Right lobe of liver (tissue), 6 donors: ENCODE data around the gene PRR5L. TPM values are rescaled to one million over a fixed set of nuclear protein-coding genes. Genes with fewer than 3 reads are reported as not detected.

Experiments
- ATAC-seq, 4 donors: fragments of 200-7000 bp; cut with Tn5 transposase; one replicate each; pipeline ENCODE4 v1.9.1; 2020; ENCODE audit warnings: mild to moderate bottlenecking in 4 of 4, moderate library complexity in 4 of 4
- DNase-seq, 3 donors: peaks; one replicate each; pipeline ENCODE4 v3.0.0-alpha.2; 2020
- H3K27ac ChIP-seq, 3 donors: fragments of 200-600 bp; one replicate each; pipeline ENCODE4 v1.8.0; 2022
- H3K27me3 ChIP-seq, 2 donors: fragments of 200-600 bp; one replicate each; pipeline ENCODE4 v1.8.0; 2022
- H3K36me3 ChIP-seq, 4 donors: fragments of 200-600 bp; sonication (generic) in 1 of 4; one replicate each; pipeline versions ENCODE4 v1.5.1 to v1.8.0; 2017 to 2022; ENCODE audit warnings: control low read depth in 1 of 4
- H3K4me1 ChIP-seq, 4 donors: fragments of 200-600 bp; sonication (generic) in 1 of 4; one replicate each; pipeline versions ENCODE4 v1.5.1 to v1.8.0; 2017 to 2022; ENCODE audit warnings: control low read depth in 1 of 4
- H3K4me3 ChIP-seq, 3 donors: fragments of 200-600 bp; one replicate each; pipeline ENCODE4 v1.8.0; 2022
- H3K9me3 ChIP-seq, 4 donors: fragments of 200-600 bp; sonication (generic) in 1 of 4; one replicate each; pipeline versions ENCODE4 v1.5.1 to v1.8.0; 2017 to 2022; ENCODE audit warnings: control low read depth in 1 of 4
- POLR2A ChIP-seq: fragments of 450-650 bp; IDR thresholded peaks from one replicate; pipeline ENCODE4 v1.6.1; 2017; ENCODE audit warnings: antibody characterized with exemption, mild to moderate bottlenecking
- WGBS: methylation state at CpG from one replicate; pipeline ENCODE4 v1.1.6; 2018; ENCODE audit warnings: low coverage, low lambda C conversion rate; ENCODE audit not compliant: insufficient coverage; ENCODE audit errors: missing lambda C conversion rate; 5-methylcytosine and 5-hydroxymethylcytosine counted together
- intact Hi-C, 2 donors: fragments of 100-400 bp; cut with DNase I; formaldehyde crosslinking; loops; one replicate each; pipeline versions ENCODE4 v1.11.2 to v1.14.1; 2022
- total RNA-seq, 6 experiments: library from RNA; depleted of rRNA in 2 of 6; stranded (reverse); fragments of >200 nt in 2 of 6; fragmentation: NEBNext Ultra II Directional in 3 of 6; extraction: Animal tissue kit (Norgen Biotek cat#: 25700) in 3 of 6; gene quantifications; one replicate each; pipeline versions ENCODE4 v1.1.0 to v1.2.4, GENCODE V29; 2016 to 2023
- TF ChIP-seq, protein P1 (sequence below), 4 donors: fragments of 200-600 bp in 3 of 4; fragments of 450-650 bp in 1 of 4; IDR thresholded peaks; one replicate each; pipeline versions ENCODE4 v1.5.1 to v1.8.0; 2016 to 2022; ENCODE audit warnings: antibody characterized with exemption in 4 of 4, mild to moderate bottlenecking in 2 of 4
- donor health status: DM: no; HTN: yes; CAD: no.
- donor health status: DM: no; HTN: no; CAD: no.
- donor health status: DM: no; HTN: no; CAD: no.
- donor health status: DM: no; HTN: yes; CAD: no.
- donor health status: DM: no; HTN: yes; CAD: no.

Gene PRR5L
- total RNA-seq, 6 experiments from 2014 or later = 2.2 to 4.5 (median 2.3) TPM

DNA sequence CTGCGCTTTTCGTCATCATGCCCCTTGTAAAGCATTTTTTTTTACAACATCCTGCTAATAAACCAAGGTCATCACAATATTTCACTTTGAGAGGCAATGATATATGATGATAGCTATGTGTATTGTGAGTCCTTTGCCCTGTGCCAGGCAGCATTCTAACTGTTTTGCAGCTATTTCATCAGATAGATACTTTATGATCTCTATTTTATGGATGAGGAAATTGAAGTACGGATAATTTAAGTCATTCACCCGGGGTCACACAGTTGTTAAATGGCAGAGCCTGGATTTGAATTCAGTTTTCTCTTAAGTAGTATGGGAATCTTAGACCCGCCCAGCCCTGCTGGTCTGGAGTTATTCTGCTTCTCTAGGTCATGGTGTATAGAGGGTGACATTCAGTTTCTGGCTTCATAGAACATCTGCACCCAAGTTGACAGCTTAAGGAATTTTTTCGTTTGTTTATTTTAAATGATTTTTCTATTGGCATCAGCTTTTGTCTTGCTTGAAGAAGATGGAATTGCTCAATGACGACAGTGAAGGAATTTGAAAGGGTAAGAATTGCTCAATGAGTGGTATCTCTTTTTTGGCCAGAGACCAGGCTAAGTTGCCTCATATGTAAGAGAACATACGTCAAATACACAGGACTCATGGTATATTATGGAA is 926 bp downstream of the PRR5L start:
- Histone ChIP-seq H3K9me3 (no peaks in the 10 kb centered on the region), H3K27me3 (no peaks in the 10 kb centered on the region), H3K27ac (no peak overlapping the region), H3K4me3 (no peak overlapping the region), H3K36me3 (no peaks in the 10 kb centered on the region), H3K4me1 (no peaks in the 10 kb centered on the region)
- TF ChIP-seq, protein P1, sequence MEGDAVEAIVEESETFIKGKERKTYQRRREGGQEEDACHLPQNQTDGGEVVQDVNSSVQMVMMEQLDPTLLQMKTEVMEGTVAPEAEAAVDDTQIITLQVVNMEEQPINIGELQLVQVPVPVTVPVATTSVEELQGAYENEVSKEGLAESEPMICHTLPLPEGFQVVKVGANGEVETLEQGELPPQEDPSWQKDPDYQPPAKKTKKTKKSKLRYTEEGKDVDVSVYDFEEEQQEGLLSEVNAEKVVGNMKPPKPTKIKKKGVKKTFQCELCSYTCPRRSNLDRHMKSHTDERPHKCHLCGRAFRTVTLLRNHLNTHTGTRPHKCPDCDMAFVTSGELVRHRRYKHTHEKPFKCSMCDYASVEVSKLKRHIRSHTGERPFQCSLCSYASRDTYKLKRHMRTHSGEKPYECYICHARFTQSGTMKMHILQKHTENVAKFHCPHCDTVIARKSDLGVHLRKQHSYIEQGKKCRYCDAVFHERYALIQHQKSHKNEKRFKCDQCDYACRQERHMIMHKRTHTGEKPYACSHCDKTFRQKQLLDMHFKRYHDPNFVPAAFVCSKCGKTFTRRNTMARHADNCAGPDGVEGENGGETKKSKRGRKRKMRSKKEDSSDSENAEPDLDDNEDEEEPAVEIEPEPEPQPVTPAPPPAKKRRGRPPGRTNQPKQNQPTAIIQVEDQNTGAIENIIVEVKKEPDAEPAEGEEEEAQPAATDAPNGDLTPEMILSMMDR (IDR thresholded peaks at IDR 0.05) = no peak
- no peak for TF ChIP-seq POLR2A
- intact Hi-C loops = no loop called here
- ATAC-seq (no peak), DNase-seq (no peak)
- WGBS = 58% methylated on average over 8 of the region's 8 CpGs

DNA sequence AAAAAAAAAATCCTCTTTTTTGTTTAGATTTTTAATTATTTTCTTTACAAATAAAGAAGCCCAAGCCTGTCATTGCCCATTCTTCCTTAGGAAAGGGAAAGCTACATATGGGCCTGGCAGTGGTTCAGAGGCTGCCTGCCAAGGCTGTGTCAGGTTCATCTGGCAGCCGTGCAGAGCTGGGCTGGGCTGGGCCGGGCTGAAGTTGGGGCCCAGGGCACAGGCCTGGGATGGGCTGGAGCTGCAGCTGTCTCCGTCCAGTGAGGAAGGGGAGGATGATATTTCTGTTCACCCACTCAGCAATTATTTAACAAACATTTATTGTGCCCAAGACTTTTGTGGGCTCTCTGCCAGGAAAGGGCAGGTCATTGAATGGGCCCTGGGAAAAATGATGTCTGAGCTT is 4.6 kb downstream of the PRR5L start:
- ATAC-seq = peak; percentile 83 to 94 (median 90)
- Histone ChIP-seq H3K27ac (no peak overlapping the region), H3K27me3 (no peaks in the 10 kb centered on the region), H3K9me3 (no peaks in the 10 kb centered on the region), H3K36me3 (no peaks in the 10 kb centered on the region), H3K4me3 (no peak overlapping the region), H3K4me1 (no peaks in the 10 kb centered on the region)
- TF ChIP-seq, protein P1 (IDR thresholded peaks at IDR 0.05) = no peak
- TF ChIP-seq POLR2A = no peak
- WGBS = 0% methylated on average over 3 of the region's 3 CpGs
- DNase-seq = peak; percentile 67 to 71 (median 68)
- intact Hi-C loops = no loop called here

DNA sequence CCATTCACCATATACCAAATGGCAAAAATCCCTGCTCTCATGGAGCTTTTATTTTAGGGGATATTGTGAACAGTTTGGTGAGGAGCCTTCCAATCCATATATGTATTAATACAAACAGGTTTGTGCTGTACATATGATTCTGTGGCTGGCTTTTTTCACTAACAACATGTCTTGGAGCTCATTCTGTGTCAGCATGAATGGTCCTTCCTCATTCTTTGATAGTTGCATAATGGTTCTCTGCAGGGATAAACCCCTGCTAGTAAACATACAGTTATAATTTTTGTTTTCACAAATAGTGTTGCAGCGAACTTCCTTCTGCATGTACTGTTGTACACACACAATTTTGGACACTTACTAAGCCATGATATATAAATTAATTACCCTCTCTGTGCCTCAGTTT is 8.3 kb downstream of the PRR5L start:
- Histone ChIP-seq H3K4me1 (no peaks in the 10 kb centered on the region), H3K9me3 (no peaks in the 10 kb centered on the region), H3K4me3 (no peak overlapping the region), H3K27ac (no peak overlapping the region), H3K27me3 (no peaks in the 10 kb centered on the region), H3K36me3 (no peaks in the 10 kb centered on the region)
- no peak for DNase-seq
- intact Hi-C loops = no loop called here
- ATAC-seq = peak in 3 of 4 donors; percentile 33 to 54 (median 37)
- WGBS = 45% methylated on average over 1 of the region's 1 CpG
- TF ChIP-seq, protein P1 (IDR thresholded peaks at IDR 0.05) = no peak
- no peak for TF ChIP-seq POLR2A

DNA sequence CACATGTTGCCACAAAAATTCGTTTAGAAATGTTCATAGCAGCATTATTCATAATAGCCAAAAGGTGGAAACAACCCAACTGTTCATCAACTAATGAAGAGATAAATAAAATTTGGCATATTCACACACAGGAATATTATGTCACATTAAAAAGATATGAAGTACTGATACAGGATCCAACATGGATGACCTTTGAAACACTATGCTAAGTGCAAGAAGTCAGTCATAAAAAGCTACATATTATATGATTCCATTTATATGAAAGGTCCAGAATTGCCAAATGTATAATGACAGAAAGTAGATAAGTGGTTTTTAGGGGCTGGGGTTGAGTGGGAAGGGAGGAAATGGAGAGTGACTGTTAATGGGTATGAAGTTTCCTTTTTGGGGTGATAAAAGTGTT is 9.0 kb downstream of the PRR5L start:
- intact Hi-C loops = no loop called here
- 9% methylated on average over 1 of the region's 1 CpG for WGBS
- DNase-seq (no peak), ATAC-seq (no peak)
- no peaks in the 10 kb centered on the region for H3K4me1 ChIP-seq
- H3K27me3 ChIP-seq = no peaks in the 10 kb centered on the region
- TF ChIP-seq, protein P1 (IDR thresholded peaks at IDR 0.05) = no peak
- TF ChIP-seq POLR2A = no peak
- H3K9me3 ChIP-seq = no peaks in the 10 kb centered on the region
- H3K27ac ChIP-seq = no peak overlapping the region
- no peaks in the 10 kb centered on the region for H3K36me3 ChIP-seq
- no peak overlapping the region for H3K4me3 ChIP-seq
